PFSK-1 (cell line): ENCODE data around the gene ZNF385C.

Experiments used
- FOXP2 ChIP-seq: optimal IDR thresholded peaks from 2 replicates; pipeline ENCODE3; 2011; ENCODE audit warnings: borderline replicate concordance, control low read depth, inconsistent platforms; ENCODE audit not compliant: insufficient read depth; ENCODE audit errors: extremely low read length, extremely low read depth
- POLR2AphosphoS5 ChIP-seq: IDR thresholded peaks from 2 replicates; pipeline ENCODE4 v1.6.1; 2012; ENCODE audit warnings: low read depth, mild to moderate bottlenecking, control low read depth, low read length, moderate library complexity
- REST ChIP-seq, 2 experiments: IDR thresholded peaks; 2 replicates each; pipeline versions ENCODE4 v1.6.1 to v1.8.0; 2011 to 2012; ENCODE audit warnings: low read depth in 2 of 2, low read length in 2 of 2, control low read depth in 1 of 2, inconsistent platforms in 1 of 2, mild to moderate bottlenecking in 1 of 2, moderate library complexity in 1 of 2; ENCODE audit not compliant: insufficient read depth in 1 of 2
- SIN3A ChIP-seq: IDR thresholded peaks from 2 replicates; pipeline ENCODE4 v1.6.1; 2012; ENCODE audit warnings: mild to moderate bottlenecking, low read length, moderate library complexity, borderline replicate concordance; ENCODE audit not compliant: insufficient read depth
- TAF1 ChIP-seq: IDR thresholded peaks from 2 replicates; pipeline ENCODE4 v1.6.1; 2012; ENCODE audit warnings: low read length, control low read depth, borderline replicate concordance; ENCODE audit not compliant: insufficient read depth

Gene ZNF385C

GRCh38 chr17:42005166-42005565 is 93.1 kb downstream of the ZNF385C start:
- no peak for TF ChIP-seq SIN3A
- TF ChIP-seq FOXP2 = no peak

GRCh38 chr17:42002792-42003301 is 95.4 kb downstream of the ZNF385C start:
- no peak for TF ChIP-seq REST (IDR thresholded peaks at IDR 0.05; ENCODE audit: insufficient read depth in 1 of 2, low read depth in 2 of 2, low read length in 2 of 2)
- TF ChIP-seq SIN3A = no peak
- no peak for TF ChIP-seq POLR2AphosphoS5
- TF ChIP-seq TAF1 = no peak
- no peak for TF ChIP-seq FOXP2

GRCh38 chr17:42002175-42002791 is 96.0 kb downstream of the ZNF385C start:
- TF ChIP-seq FOXP2 (no peak), TAF1 (no peak), SIN3A (no peak), POLR2AphosphoS5 (no peak), REST (IDR thresholded peaks at IDR 0.05; ENCODE audit: insufficient read depth in 1 of 2, low read depth in 2 of 2, low read length in 2 of 2) (no peak)

- TF ChIP-seq TAF1 = no peak
- no peak for TF ChIP-seq FOXP2
- no peak for TF ChIP-seq POLR2AphosphoS5
- TF ChIP-seq REST (IDR thresholded peaks at IDR 0.05; ENCODE audit: insufficient read depth in 1 of 2, low read depth in 2 of 2, low read length in 2 of 2) = no peak
- no peak for TF ChIP-seq SIN3A
Measured at GRCh38 chr17:42001729-42002128, 96.5 kb downstream of the ZNF385C start.

GRCh38 chr17:42000413-42001133 is 97.7 kb downstream of the ZNF385C start:
- TF ChIP-seq POLR2AphosphoS5 (no peak), SIN3A (no peak), REST (IDR thresholded peaks at IDR 0.05; ENCODE audit: insufficient read depth in 1 of 2, low read depth in 2 of 2, low read length in 2 of 2) (no peak), TAF1 (no peak), FOXP2 (no peak)
